D341Med (cell line): ENCODE measurements around the gene KATNB1.
"Not testable (repeated sequence)": the region's sequence is repeated elsewhere in the genome, so short reads cannot be mapped to it uniquely, and the experiment has no call there.

Experiments used
- DNase-seq: peaks from one replicate; pipeline ENCODE4 v3.0.0; 2012; ENCODE audit warnings: low spot score

Gene KATNB1

DNA sequence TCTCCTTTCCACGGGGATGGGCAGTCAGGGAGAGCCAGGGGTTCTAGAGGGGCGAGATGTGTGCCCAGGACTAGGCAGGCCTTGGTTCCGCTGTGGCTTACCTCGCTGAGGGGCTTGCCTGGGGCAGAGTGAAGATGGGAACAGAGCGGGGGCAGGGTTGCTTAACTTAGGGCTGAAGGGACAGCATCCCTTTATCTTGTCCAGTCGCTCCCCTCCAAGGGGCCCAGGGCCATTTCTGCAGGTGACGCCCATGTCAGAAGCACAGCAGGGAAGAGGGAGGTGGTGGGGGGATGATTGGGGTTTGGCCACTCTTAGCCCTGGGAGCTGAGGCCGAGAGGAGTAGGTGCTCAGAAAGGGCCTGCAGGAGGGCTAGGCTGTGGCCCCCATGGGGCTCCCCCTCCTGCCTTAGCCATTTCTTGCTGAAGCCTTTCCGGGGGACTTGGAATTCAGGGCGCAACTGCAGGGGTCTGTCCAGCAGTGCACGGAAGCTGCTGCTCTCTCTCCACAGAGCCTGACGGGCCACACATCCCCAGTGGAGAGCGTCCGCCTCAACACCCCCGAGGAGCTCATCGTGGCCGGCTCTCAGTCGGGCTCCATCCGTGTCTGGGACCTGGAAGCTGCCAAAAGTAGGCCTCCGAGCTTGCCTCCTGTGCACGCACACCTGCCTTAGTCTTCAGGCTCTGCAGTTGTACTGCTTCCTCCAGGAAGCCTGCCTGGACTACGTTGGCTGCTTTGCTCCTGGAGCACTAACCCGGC, 8.5 kb downstream of the KATNB1 start:
- DNase-seq, result no peak

DNA sequence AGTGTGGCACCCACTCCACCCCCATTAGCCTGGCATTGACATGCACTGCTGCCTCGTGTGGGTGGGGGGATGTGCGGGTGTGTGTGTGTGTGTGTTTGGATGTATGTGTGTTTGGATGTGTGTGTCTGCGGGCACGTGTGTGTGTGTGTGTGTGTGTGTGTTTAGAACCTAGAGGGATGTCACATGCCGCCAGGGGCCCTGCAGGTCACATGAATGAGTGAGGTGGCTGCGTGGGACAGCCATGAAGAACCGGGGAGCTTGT, 9.0 kb downstream of the KATNB1 start:
- DNase-seq, result no peak

DNA sequence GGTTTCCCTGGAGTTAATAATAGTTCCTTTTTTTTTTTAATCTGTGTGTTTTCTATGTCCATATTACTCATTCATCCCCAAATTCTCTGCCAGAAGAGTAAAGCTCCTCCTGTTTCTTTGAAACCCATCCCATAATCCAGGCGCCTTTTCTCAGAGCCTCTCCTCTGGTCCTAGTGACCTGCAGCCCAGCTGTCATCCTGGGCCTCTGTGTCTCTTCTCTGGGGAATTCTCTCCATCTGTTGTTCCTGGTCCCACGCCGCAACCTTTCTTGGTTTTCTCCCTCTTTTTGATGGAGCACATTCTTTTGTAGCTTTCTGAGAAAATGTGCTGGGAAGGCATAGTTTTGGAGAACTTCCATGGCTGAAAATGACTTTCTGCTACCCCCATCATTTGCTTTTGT, 10.2 kb downstream of the KATNB1 start:
- DNase-seq, result no peak

DNA sequence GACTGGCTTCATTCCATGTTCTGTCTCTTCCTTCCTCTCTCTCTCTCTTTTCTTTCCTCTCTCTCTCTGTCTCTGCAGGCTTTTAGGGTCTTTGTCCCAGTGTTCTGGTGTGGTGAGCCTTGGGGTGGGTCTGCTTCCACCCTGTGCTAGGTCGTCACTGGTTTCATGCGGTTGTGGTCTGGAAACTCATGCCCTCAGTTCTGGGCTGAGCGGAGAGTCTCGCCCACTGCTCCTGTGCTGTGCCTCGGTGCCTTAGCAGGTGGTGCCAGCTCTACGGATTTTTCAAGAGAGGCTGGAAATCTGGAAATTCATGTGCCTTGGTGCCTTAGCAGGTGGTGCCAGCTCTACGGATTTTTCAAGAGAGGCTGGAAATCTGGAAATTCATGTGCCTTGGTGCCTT, 10.7 kb downstream of the KATNB1 start:
- not testable (repeated sequence) for DNase-seq

DNA sequence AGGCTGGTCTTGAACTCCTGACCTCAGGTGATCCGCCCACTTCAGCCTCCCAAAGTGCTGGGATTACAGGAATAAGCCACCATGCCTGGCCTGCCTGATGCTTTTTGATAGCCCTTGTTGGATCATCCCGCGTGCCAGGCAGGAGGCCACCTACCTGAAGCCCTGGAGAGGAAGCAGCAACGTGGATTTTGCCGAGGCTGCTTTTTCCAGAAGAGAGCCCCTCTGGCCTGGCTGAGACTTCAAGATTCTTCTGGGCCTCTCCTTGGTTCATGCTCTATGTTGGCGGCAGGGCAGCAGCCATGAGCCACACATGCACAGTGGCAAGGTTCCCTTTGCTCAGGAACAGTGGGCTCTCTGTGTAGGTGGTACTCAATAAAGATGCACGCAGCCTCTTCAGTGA, 11.5 kb downstream of the KATNB1 start:
- no peak for DNase-seq

DNA sequence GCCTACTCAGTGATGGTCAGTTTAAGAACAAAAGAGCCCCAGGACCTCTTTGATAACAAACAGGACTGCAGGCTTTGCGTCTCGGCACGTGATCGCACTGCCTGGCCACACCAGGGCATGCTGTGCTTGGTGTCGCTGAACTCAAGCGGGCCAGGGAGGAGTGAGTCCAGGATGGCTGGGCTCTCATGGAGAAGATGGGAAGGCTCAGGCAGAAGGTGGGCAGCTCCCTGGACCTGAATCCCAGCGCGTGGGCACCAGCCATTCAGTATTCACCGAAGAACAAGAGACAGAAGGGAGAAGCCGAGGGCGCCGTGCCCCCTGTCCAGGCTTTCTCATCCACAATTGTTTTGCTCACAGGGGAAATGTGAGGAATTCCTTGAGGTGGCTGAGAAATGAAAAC, 11.9 kb downstream of the KATNB1 start:
- DNase-seq, result no peak

DNA sequence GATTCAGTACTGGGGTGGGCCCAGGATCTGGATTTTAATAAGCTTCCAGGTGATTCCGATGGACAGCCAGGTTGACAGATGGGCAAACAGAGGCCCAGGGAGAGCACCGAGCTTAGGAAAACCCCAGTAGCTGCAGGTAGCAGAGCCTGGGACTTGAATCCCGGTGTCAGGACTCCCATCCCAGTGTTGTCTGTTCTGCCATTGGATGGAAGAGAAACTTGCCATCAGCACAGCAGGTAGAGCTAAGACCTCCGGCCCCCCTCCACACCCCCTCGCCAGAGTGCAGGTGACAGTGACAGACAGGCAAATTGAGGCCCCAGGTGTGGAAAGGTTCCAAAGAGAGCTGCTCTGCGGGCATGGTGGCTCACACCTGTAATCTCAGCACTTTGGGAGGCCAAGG, 12.4 kb downstream of the KATNB1 start:
- DNase-seq, result no peak

DNA sequence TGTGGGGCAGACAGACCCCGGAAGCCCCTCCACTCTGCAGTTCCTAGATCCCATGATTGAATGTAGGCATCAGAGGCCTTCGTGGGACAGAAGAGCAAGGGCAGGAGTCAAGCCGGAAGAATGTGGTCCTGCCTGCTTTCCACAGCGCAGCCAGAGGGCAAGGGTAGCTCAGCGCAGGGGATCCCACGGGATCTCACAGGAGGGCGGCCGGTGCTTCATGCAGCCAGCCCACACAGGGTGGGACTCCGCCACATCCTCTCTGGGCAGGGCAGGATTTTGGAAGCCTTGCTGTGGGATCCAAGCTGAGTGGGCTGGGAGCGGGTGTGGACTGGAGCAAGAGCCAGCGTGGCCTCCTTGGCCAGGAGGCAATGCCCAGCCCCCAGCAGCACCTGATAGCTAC, 13.0 kb downstream of the KATNB1 start:
- DNase-seq, result no peak

DNA sequence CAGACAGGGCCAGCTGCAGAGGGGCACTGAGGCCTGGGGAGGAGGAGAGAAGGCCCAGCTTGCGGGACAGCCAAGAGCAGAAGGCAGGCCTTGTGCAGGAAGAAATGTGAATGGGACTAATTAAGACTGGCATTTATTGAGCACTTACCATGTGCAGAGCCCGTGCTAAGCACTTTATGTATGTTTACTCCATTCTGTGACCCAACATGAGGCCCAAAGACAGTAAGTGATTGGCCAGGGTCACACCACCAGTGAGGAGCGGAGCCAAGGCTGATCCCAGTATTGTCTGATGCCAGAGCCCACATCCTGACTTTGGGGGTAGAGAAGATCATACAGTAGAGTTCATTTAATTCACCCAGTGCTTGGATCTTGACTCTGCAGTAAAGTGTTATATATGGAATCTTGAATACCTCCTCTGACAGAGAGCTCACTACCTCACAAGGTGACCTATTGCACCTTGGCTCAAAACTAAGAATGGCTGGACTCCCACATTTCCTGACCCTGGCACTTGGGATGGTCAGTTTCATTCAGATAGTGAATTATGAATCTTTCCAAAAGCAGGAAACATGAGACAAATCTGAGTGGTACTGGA, 13.6 kb downstream of the KATNB1 start:
- no peak for DNase-seq

DNA sequence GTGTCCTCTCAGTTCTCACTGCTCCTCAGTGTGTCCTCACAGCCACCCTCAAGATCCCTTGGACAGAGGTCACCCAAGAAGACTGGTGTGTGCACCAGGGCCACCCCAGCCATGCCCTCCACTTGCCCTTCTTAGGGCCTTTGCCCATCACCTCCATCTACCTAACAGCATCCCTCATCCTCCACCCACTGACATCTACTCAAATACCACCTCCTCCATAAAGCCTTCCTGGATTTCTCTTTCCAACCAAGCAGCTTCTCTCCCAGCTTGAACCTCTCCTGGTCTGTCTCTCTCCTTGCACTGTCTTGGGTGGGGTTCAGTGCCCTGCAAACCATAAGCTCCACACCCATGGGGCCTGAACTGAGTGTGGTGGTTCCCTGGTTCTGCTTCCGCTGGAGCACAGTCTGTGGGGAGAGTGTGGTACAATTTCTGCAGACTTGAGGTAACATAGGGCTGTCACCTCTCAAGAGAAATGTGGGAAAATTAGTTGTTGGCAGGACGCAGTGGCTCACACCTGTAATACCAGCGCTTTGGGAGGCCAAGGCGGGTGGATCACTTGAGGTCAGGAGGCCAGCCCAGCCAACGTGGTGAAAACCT, 14.4 kb downstream of the KATNB1 start:
- DNase-seq, result no peak

DNA sequence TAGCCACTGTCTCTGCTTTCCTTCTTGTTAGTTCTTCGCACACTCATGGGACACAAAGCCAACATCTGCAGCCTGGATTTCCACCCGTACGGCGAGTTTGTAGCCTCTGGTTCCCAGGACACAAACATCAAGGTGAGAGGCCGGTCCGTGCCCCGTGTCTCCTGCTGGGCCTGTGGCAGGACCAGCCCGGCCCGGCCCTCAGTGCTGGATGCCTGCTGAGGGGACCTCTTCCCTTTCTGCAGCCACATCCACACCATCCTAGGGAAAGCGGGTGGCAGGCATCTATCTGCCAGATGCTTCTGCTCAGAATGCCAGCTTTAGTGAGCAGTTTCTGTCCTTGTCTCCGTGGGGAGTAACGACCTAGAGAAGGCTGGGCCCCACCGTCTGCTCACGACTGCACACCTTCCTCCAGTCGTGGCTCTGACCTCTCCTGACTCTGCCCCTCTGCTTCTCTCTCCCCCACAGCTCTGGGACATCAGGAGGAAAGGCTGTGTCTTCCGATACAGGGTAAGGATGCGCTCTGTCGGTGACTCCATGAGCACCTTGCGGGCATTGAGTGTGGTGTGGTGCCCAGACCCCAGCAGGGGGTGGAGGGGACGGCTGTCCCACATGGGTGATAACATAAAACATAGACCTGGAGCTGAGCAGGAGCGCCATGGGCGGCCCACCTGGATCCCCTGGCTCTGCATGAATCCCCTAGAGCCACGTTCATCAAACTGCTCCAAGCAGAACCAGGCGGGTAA, 15.4 kb downstream of the KATNB1 start:
- DNase-seq, result no peak

DNA sequence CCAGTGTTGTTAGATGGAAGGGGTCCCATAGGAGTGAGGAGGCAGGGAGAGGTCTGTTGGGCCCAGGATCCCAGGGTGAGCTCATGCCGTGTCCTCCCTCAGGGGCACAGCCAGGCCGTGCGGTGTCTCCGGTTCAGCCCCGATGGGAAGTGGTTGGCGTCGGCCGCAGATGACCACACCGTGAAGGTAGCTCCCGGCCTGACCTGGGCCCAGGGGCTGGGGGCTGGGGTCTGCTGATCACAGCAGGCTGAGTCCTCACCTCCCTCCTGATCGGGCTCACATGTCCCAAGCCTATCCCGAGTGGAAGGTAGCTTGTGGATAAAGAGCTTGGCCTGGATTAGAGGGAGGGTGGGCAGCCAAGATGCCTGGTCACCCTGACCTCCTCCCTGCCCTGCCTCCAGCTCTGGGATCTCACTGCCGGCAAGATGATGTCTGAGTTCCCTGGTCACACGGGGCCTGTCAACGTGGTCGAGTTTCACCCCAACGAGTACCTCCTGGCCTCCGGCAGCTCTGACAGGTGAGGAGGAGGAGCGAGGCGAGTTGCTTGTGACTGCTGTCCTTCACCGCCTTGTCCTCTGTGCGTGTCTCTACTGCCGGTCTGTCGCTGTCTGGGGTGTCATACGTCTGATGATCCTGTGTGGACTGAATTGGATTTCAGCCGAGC, 16.1 kb downstream of the KATNB1 start:
- no peak for DNase-seq

DNA sequence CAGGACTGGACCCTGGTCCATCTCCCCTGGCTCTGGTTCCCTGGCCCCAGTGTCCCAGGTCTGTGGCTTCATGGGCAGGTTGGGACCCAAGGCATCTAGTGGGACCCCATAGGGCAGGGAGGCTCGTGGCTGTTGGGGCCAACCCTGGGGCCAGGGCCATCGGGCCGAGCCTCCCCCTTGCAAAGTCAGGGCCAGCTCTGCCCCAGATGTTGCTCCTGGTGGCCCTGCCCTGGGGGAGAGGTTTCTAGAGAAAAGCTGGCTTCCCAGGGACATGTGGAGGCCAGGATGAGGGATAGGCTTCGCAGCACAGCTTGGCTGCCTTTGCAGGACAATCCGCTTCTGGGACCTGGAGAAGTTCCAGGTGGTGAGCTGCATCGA, 16.6 kb downstream of the KATNB1 start:
- DNase-seq, result no peak

DNA sequence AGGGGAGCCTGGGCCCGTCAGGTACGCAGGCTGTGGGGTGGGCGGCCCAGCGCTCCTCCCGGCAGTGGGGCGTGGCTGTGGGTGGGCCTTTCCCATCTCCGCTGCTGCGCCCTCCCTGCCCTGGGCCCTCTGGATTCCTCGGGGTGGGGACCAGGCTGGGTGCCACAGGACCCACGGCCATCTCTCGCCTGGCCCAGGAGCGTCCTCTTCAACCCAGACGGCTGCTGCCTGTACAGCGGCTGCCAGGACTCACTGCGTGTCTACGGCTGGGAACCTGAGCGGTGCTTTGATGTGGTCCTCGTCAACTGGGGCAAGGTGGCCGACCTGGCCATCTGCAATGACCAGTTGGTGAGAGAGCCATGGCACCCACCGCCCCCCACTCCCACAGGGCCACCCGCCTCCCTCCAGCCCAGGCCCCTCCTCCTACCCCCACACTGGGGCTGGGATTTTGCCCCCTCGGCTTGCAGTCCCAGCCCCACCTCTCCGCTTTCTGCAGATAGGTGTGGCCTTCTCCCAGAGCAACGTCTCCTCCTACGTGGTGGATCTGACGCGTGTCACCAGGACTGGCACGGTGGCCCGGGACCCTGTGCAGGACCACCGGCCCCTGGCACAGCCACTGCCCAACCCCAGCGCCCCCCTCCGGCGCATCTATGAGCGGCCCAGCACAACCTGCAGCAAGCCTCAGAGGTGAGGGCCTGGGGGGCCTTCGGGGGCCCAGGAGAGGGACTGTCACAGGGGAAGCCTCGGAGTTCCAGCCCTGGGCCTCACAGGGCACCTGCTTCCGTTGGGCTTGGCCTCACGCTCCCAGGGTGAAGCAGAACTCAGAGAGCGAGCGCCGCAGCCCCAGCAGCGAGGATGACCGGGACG, 17.2 kb downstream of the KATNB1 start:
- DNase-seq, result no peak

DNA sequence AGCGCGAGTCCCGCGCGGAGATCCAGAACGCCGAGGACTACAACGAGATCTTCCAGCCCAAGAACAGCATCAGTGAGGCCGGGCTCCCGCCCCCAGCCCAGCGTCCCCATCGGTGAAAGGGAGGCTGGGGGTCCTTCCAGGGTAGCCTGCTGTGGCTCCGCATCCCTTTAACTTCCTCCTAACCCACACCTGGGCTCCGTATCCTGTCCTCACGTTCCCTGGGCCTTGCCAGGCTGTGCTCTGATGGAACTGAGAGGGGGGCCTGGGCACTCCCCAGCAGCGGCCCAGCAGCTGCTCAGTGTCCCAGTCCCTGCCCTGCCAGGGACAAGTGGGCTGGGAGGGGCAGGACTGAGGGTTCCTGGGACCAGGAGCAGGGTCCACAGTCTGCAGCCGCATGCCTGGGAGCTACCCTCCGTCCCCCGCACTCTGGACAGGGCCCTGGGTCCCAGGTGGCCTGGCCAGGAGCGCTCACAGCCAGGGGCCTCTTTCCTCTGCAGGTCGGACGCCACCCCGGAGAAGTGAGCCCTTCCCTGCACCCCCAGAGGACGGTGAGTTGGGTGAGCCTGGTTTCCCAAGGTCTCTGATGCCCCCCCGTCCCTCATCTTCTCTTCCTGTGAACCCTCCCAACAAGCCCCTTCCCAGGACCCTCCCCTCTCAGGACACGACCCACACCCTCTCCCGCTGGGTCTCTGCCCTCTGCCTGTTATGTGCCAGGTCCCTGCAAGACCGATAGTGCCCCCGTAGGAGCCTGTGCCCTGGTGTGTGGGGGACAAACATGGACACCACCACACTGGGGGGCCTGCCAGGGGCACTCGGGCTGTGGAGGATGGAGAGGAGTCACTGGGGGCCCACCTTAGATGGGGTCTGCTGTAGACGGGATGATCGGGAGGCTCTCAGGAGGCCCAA, 18.1 kb downstream of the KATNB1 start:
- DNase-seq, result no peak

DNA sequence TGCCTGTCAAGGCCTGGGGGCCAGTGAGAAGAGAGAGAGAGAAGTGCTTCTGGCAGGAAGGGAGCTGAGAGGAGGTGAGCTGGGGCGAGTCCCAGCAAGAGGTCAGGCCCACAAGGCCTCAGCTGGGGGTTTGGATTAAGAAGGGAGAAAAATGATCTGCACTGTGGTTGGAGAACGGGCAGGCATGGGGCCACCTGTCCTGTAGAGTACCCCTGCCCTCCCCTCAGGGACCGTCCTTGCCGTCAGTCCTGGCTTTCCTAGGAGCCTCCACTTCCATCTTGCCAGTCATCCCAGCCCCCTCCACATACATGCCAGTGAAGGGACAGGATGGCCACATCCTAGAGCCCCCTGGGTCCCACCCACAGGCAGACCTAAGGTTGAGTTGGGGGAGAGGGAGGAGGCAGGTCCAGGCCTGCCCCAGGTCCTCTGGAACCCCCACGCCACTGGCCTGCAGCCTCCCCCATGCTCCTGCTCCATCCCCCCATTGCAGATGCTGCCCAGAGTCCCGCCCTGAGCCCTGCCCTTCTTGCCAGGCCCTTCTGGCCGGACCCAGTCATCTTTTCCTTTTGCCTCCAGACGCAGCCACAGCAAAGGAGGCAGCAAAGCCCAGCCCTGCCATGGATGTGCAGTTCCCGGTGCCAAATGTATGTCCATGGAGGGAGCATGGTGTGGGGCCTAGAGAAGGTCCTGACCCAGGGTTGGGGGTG, 18.9 kb downstream of the KATNB1 start:
- DNase-seq, result no peak

DNA sequence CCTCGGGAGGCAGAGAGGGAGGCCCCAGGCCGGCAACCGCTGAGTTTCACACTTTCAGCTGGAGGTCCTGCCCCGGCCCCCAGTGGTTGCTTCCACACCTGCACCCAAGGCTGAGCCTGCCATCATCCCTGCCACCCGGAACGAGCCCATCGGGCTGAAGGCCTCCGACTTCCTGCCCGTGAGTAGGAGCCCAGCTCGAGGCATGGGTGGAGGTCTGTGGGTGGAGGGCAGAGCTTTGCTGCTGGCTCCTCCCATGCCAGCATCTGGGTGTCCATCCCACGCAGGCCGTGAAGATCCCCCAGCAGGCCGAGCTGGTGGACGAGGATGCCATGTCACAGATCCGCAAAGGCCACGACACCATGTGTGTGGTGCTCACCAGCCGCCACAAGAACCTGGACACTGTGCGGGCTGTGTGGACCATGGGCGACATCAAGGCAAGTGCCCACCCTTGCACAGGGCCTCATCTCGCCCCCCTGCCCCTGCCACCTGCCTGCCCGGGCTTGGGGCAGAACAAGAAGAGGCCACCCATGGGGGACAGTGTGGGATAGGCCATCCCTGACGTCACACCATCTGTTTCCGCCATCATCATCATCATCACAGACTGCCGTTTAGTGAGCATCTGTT, 19.6 kb downstream of the KATNB1 start:
- no peak for DNase-seq

DNA sequence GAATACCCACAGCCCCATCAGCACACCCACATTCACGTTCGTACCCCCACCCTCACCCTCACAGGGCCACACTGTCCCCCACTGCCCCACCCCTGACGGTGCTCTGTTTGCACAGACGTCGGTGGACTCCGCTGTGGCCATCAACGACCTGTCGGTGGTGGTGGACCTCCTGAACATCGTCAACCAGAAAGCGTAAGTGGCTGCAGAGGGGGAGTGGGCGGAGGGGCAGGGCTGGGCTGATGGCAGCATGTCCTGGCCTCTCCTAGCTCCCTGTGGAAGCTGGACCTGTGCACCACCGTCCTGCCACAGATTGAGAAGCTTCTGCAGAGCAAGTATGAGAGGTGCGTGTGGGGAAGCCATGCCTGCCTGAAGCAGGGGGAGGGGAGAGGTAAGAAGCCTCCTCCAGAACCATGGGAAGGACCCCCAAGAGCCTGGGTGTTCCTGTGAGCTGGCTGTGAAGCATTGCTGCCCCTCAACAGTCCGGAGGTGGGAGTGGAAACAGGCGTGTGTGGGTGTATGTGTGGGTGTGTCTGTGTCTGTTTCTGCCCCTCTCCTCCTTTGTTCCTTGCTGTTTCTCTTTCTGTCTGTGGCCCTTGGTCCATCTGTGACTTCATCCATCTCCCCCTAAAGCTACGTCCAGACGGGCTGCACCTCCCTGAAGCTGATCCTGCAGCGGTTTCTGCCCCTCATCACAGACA, 20.3 kb downstream of the KATNB1 start:
- DNase-seq, result no peak
